Neutrophil (primary cell): ENCODE measurements around the gene DIABLO.
A peak's percentile ranks its signal among the peaks of the same experiment; 100 is the strongest.

ENCODE experiments used
- H3K27ac ChIP-seq: fragments of 200-600 bp; sonication (generic); 2 replicates; pipeline ENCODE4 v1.5.1; 2016; ENCODE audit warnings: mild to moderate bottlenecking, moderate library complexity
- H3K27me3 ChIP-seq: fragments of 200-600 bp; sonication (generic); 2 replicates; pipeline ENCODE4 v1.6.0; 2016; ENCODE audit warnings: mild to moderate bottlenecking
- H3K36me3 ChIP-seq: fragments of 200-600 bp; sonication (generic); 2 replicates; pipeline ENCODE4 v1.5.1; 2017
- H3K4me1 ChIP-seq, 2 experiments: fragments of 200-600 bp in 1 of 2; sonication (generic) in 1 of 2; 1 replicate in 1 of 2; 2 replicates in 1 of 2; pipeline versions ENCODE4 v1.5.1 to v1.6.1; 2013 to 2016; ENCODE audit warnings: low read depth in 1 of 2, low read length in 1 of 2, mild to moderate bottlenecking in 1 of 2, moderate library complexity in 1 of 2; ENCODE audit not compliant: control insufficient read depth in 1 of 2, insufficient read depth in 1 of 2
- H3K4me3 ChIP-seq, 2 experiments: fragments of 200-600 bp in 1 of 2; sonication (generic) in 1 of 2; 1 replicate in 1 of 2; 2 replicates in 1 of 2; pipeline ENCODE4 v1.5.1; 2013 to 2016; ENCODE audit warnings: low read depth in 1 of 2, low read length in 1 of 2, mild to moderate bottlenecking in 1 of 2, moderate library complexity in 1 of 2
- H3K9me3 ChIP-seq: fragments of 200-600 bp; sonication (generic); 2 replicates; pipeline ENCODE4 v1.5.1; 2016
- CTCF ChIP-seq: fragments of 200-600 bp; sonication (generic); IDR thresholded peaks from 2 replicates; pipeline ENCODE4 v1.5.1; 2016; ENCODE audit warnings: antibody characterized with exemption

Gene DIABLO

GRCh38 chr12:122206976-122207375 is 18.9 kb downstream of the DIABLO start:
- Histone ChIP-seq H3K27me3 (peaks cover 48% of the 10 kb centered on the region), H3K4me1 (peaks cover 6 to 17% of the 10 kb centered on the region in 2 experiments), H3K27ac (no peak overlapping the region), H3K9me3 (no peaks in the 10 kb centered on the region), H3K36me3 (peaks cover 55% of the 10 kb centered on the region), H3K4me3 (no peak overlapping the region)
- no peak for TF ChIP-seq CTCF

GRCh38 chr12:122206111-122206881 is 19.6 kb downstream of the DIABLO start:
- no peaks in the 10 kb centered on the region for H3K9me3 ChIP-seq
- H3K36me3 ChIP-seq: peaks cover 48% of the 10 kb centered on the region
- H3K4me3 ChIP-seq: no peak overlapping the region
- no peak overlapping the region for H3K27ac ChIP-seq
- H3K27me3 ChIP-seq: peaks cover 55% of the 10 kb centered on the region
- peaks cover 6 to 17% of the 10 kb centered on the region in 2 experiments for H3K4me1 ChIP-seq
- no peak for TF ChIP-seq CTCF

GRCh38 chr12:122205053-122205925 is 20.6 kb downstream of the DIABLO start:
- peaks cover 39% of the 10 kb centered on the region for H3K36me3 ChIP-seq
- H3K27ac ChIP-seq: no peak overlapping the region
- H3K4me1 ChIP-seq: peaks cover 6 to 17% of the 10 kb centered on the region in 2 experiments
- no peaks in the 10 kb centered on the region for H3K9me3 ChIP-seq
- TF ChIP-seq CTCF: no peak
- peaks cover 65% of the 10 kb centered on the region for H3K27me3 ChIP-seq
- no peak overlapping the region for H3K4me3 ChIP-seq

GRCh38 chr12:122204167-122205052 is 21.4 kb downstream of the DIABLO start:
- Histone ChIP-seq H3K4me1 (peaks cover 6 to 17% of the 10 kb centered on the region in 2 experiments), H3K36me3 (peaks cover 32% of the 10 kb centered on the region), H3K27me3 (peaks cover 74% of the 10 kb centered on the region), H3K4me3 (peak overlapping the region in 1 of 2 experiments; percentile 64), H3K9me3 (no peaks in the 10 kb centered on the region), H3K27ac (no peak overlapping the region)
- TF ChIP-seq CTCF: no peak
